HEK293 (cell line): ENCODE data around the gene IRS2.

Source experiments
- ATF2 ChIP-seq: fragments of 450-650 bp; formaldehyde crosslinking; IDR thresholded peaks from 2 replicates; pipeline ENCODE4 v1.5.1; 2016; ENCODE audit warnings: missing biosample characterization, missing genetic modification characterization, low read depth
- CTCF ChIP-seq: fragments of 450-650 bp; formaldehyde crosslinking; IDR thresholded peaks from 2 replicates; pipeline ENCODE4 v1.5.1; 2016; ENCODE audit warnings: missing biosample characterization, missing genetic modification characterization
- ZNF274 ChIP-seq, 2 experiments: fragments of 200-500 bp in 1 of 2; fragments of 450-650 bp in 1 of 2; sonication (Bioruptor generic) in 1 of 2; formaldehyde crosslinking in 1 of 2; IDR thresholded peaks; 2 replicates each; pipeline versions ENCODE4 v1.5.1 to v1.6.1; 2014 to 2016; ENCODE audit warnings: borderline replicate concordance in 1 of 2, inconsistent platforms in 1 of 2, low read length in 1 of 2, missing biosample characterization in 1 of 2, missing genetic modification characterization in 1 of 2
- ZSCAN5A ChIP-seq: fragments of 450-650 bp; formaldehyde crosslinking; IDR thresholded peaks from 2 replicates; pipeline ENCODE4 v1.5.1; 2016; ENCODE audit warnings: missing biosample characterization, missing genetic modification characterization

GRCh38 chr13:109728061-109728460 is 58.3 kb downstream of the IRS2 start:
- no peak for TF ChIP-seq ATF2
- no peak for TF ChIP-seq ZSCAN5A (tag by site-specific recombination)
- no peak for TF ChIP-seq CTCF (tag by site-specific recombination)
- TF ChIP-seq ZNF274 (IDR thresholded peaks at IDR 0.05; ENCODE audit: low read length): no peak
- no peak for TF ChIP-seq ZNF274 (tag by site-specific recombination; IDR thresholded peaks at IDR 0.05; ENCODE audit: borderline replicate concordance)
